LNCaP clone FGC (cell line): ENCODE measurements around the gene HOOK1.

ENCODE experiments used
- DNase-seq: peaks from one replicate; pipeline ENCODE4 v3.0.0-alpha.2; 2011; ENCODE audit warnings: low read depth
- H3K4me3 ChIP-seq: 2 replicates; pipeline ENCODE4 v1.5.1; 2011; ENCODE audit warnings: mild to moderate bottlenecking, low read depth, low read length, control low read depth
- CTCF ChIP-seq: IDR thresholded peaks from 2 replicates; pipeline ENCODE4 v1.5.1; 2012; ENCODE audit warnings: mild to moderate bottlenecking; ENCODE audit not compliant: control insufficient read depth, insufficient read depth; ENCODE audit errors: extremely low read depth

The HOOK1 gene

GRCh38 chr1:59885160-59885832 is 70.5 kb downstream of the HOOK1 start:
- no peak for DNase-seq
- TF ChIP-seq CTCF: no peak
- no peak overlapping the region for H3K4me3 ChIP-seq

- TF ChIP-seq CTCF: no peak
- H3K4me3 ChIP-seq: no peak overlapping the region
- DNase-seq: peak; percentile 38
Observed at GRCh38 chr1:59892841-59893811, 78.4 kb downstream of the HOOK1 start.

- DNase-seq: no peak
- no peak overlapping the region for H3K4me3 ChIP-seq
- TF ChIP-seq CTCF: no peak
Observed at GRCh38 chr1:59897165-59897564, 82.4 kb downstream of the HOOK1 start.

- no peak for TF ChIP-seq CTCF
- no peak for DNase-seq
- no peak overlapping the region for H3K4me3 ChIP-seq
Observed at GRCh38 chr1:59898927-59899326, 84.2 kb downstream of the HOOK1 start.

- 0 out of 2 replicates have a peak, but pooled peaks have one; percentile 1 for TF ChIP-seq CTCF
- no peak overlapping the region for H3K4me3 ChIP-seq
- DNase-seq: no peak
Observed at GRCh38 chr1:59900640-59901039, 85.9 kb downstream of the HOOK1 start.

GRCh38 chr1:59901770-59902388 is 87.1 kb downstream of the HOOK1 start:
- no peak for TF ChIP-seq CTCF
- H3K4me3 ChIP-seq: no peak overlapping the region
- peak; percentile 65 for DNase-seq
